AG04450 (cell line): ENCODE measurements around the gene CERK. TPM values are rescaled to one million over a fixed set of nuclear protein-coding genes. Genes with fewer than 3 reads are reported as not detected.

ENCODE experiments used
- CTCF ChIA-PET: fragments of 300-600, 350-600 bp; formaldehyde crosslinking; extraction: SDS; loops from one replicate; lab custom pipeline; 2022; ENCODE audit warnings: antibody characterized with exemption, inconsistent platforms; lab: Charles Lee
- POLR2A ChIA-PET: fragments of 350-600 bp; formaldehyde crosslinking; extraction: SDS; loops from one replicate; lab custom pipeline; 2021; ENCODE audit warnings: antibody characterized with exemption, inconsistent platforms; lab: Yijun Ruan, JAX
- DNase-seq: peaks from one replicate; pipeline ENCODE4 v3.0.0-alpha.2; 2011; ENCODE audit warnings: low read depth, low spot score
- H3K27ac ChIP-seq: one replicate; pipeline ENCODE4 v1.5.1; 2012; ENCODE audit warnings: low read depth, low read length, control low read depth
- H3K27me3 ChIP-seq: one replicate; pipeline ENCODE4 v1.6.0; 2012; ENCODE audit warnings: low read length; ENCODE audit not compliant: control insufficient read depth, insufficient read depth
- H3K4me3 ChIP-seq: 2 replicates; pipeline ENCODE4 v1.5.1; 2011; ENCODE audit warnings: mild to moderate bottlenecking, low read depth, low read length, control low read depth
- H3K9me3 ChIP-seq: 2 replicates; pipeline ENCODE4 v1.5.1; 2012; ENCODE audit warnings: low read length; ENCODE audit not compliant: control insufficient read depth, insufficient read depth
- polyA plus RNA-seq: library from polyadenylated mRNA; depleted of rRNA; stranded (reverse); fragments of >200 nt; gene quantifications from 2 replicates; pipeline ENCODE4 v1.2.3, GENCODE V29; 2011
- TF ChIP-seq, protein P1 (sequence below): IDR thresholded peaks from 2 replicates; pipeline ENCODE4 v1.5.1; 2011; ENCODE audit warnings: low read depth, low read length, control low read depth, inconsistent platforms

The CERK gene
- polyA plus RNA-seq, 1 experiment, result 29.0 TPM

DNA sequence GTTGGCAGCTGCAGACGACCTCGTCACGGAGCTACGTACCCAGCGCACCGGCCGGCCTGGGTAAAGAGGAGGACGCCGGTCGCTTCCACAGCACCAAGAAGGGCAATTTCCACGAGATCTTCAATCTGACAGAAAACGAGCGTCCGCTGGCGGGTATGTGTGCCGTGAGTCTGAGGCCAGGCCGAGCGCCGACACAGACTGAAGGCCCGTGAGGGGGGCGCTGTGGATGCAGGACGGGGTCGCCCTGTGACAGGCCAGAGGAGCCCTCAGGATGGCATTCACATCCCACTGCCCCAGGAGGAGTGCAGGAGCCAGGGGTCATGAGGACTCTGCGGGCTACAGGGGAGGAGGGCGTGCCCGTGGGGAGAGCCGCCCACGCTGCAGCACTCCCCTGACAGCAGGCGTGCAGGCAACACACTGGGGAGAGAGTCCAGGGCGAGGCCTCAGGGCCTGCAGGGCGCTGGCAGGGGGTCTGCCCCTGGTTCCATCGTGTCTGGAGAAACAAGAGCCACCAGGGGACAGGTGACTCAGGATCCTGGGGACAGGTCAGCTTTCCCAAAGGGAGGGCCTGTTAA, 64.3 kb downstream of the CERK start:
- DNase-seq, result no peak
- peaks cover 2% of the 10 kb centered on the region; the same call in 1 of the 2 replicates for H3K9me3 ChIP-seq
- TF ChIP-seq, protein P1, sequence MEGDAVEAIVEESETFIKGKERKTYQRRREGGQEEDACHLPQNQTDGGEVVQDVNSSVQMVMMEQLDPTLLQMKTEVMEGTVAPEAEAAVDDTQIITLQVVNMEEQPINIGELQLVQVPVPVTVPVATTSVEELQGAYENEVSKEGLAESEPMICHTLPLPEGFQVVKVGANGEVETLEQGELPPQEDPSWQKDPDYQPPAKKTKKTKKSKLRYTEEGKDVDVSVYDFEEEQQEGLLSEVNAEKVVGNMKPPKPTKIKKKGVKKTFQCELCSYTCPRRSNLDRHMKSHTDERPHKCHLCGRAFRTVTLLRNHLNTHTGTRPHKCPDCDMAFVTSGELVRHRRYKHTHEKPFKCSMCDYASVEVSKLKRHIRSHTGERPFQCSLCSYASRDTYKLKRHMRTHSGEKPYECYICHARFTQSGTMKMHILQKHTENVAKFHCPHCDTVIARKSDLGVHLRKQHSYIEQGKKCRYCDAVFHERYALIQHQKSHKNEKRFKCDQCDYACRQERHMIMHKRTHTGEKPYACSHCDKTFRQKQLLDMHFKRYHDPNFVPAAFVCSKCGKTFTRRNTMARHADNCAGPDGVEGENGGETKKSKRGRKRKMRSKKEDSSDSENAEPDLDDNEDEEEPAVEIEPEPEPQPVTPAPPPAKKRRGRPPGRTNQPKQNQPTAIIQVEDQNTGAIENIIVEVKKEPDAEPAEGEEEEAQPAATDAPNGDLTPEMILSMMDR, result no peak
- H3K27ac ChIP-seq, result no peak overlapping the region
- POLR2A ChIA-PET, result no interaction called here
- CTCF ChIA-PET, result no interaction called here
- no peaks in the 10 kb centered on the region for H3K27me3 ChIP-seq
- H3K4me3 ChIP-seq, result no peak overlapping the region

DNA sequence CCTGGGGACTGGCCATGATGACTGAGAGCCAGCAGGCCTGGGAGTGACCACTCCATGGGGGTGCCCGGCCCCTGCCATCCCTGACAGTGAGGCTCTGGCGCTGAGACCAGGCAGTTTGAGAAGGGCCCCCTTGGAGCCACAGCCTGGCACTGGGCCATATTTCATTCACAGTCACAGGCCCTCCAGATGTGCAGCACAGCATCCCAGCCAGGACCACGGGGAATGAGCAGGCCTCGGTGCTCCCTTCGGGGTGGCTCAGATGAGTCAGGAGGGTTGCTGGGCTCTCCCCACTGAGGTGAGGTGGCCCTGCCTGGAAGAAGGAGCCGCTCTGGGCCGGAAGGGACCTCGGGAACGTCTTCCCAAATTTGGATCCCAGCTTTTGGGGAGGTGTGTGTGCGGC, 64.8 kb downstream of the CERK start:
- H3K9me3 ChIP-seq, result no peaks in the 10 kb centered on the region; the same call in 1 of the 2 replicates
- H3K27me3 ChIP-seq, result no peaks in the 10 kb centered on the region
- DNase-seq, result no peak
- CTCF ChIA-PET, result no interaction called here
- POLR2A ChIA-PET, result no interaction called here
- H3K4me3 ChIP-seq, result no peak overlapping the region
- H3K27ac ChIP-seq, result no peak overlapping the region
- TF ChIP-seq, protein P1, result no peak

DNA sequence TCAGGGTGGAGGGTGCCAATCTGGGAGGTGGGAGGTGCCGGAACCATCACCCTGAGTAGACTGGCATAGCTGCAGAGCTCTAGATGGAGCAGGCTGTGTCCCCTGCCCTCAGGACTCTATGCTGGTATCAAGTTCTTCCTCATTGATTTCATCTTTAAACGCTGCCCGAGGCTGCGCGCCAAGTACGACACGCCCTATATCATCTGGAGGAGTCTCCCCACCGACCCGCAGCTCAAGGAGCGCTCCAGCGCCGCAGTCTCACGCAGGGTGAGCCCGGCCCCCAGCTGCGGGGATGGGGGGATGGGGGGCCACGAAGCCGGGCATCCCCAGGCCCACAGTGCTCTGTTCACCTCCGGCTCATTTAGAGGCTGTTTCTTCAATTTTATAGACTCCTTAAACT, 65.3 kb downstream of the CERK start:
- no peaks in the 10 kb centered on the region for H3K27me3 ChIP-seq
- no peak overlapping the region for H3K27ac ChIP-seq
- TF ChIP-seq, protein P1, result no peak
- ChIA-PET CTCF (no interaction called here), POLR2A (no interaction called here)
- H3K9me3 ChIP-seq, result no peaks in the 10 kb centered on the region; the same call in 1 of the 2 replicates
- no peak overlapping the region for H3K4me3 ChIP-seq
- DNase-seq, result no peak

DNA sequence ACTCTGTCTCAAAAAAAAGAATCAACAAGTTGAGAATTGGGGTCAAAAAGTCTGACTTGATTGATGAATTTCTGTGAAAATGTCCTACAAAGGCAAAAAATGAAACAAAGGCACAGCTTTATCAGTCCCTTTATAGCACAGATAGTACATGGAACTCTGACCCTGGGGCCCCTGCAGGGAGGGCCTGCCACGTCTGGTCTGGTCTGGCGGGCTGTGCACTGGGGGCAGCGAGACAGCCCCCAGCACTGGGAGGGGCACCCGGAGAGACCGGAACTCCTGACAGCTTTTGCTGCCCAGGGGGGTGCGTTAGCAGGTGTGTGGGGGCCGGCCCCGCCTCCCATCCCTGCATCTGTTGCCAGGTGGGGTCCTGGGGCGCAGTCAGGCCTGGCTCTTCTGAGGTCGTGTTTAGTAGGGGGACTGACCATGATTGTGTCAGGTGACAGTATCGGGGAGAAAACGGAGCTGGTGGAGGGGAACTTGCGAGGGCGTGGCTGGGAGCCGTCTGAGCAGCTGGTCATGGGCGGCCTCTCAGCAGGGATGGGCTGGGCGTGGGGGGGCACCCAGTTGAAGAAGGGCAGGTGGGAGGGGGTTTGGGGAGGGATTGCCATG, 66.1 kb downstream of the CERK start:
- ChIA-PET CTCF (no interaction called here), POLR2A (no interaction called here)
- Histone ChIP-seq H3K27me3 (no peaks in the 10 kb centered on the region), H3K4me3 (no peak overlapping the region), H3K9me3 (no peaks in the 10 kb centered on the region; the same call in 1 of the 2 replicates), H3K27ac (no peak overlapping the region)
- TF ChIP-seq, protein P1, result no peak
- DNase-seq, result no peak

GRCh38 chr22:46669201-46669600, 68.9 kb downstream of the CERK start:
- ChIA-PET CTCF (no interaction called here), POLR2A (no interaction called here)
- no peak for DNase-seq

More at GRCh38 chr22:46669201-46669600, 68.9 kb downstream of the CERK start:
- TF ChIP-seq, protein P1, result no peak
- no peak overlapping the region for H3K27ac ChIP-seq
- H3K4me3 ChIP-seq, result no peak overlapping the region
- H3K9me3 ChIP-seq, result no peaks in the 10 kb centered on the region; the same call in 1 of the 2 replicates
- H3K27me3 ChIP-seq, result no peaks in the 10 kb centered on the region
